Neural cell (in vitro differentiated cells): ENCODE results near the gene PCDHB3.
"Not testable (repeated sequence)": the region's sequence is repeated elsewhere in the genome, so short reads cannot be mapped to it uniquely, and the experiment has no call there.

ENCODE experiments used
- EZH2 ChIP-seq: fragments of 200-600, 300-800 bp; shearing (Covaris generic), sonication (generic); IDR thresholded peaks from 2 replicates; pipeline ENCODE4 v1.6.1; 2014; ENCODE audit warnings: antibody characterized with exemption, low read length, borderline replicate concordance, mild to moderate bottlenecking; ENCODE audit not compliant: insufficient read depth, poor library complexity, severe bottlenecking
- TF ChIP-seq, protein P1 (sequence below): fragments of 450-650 bp; IDR thresholded peaks from 2 replicates; pipeline ENCODE4 v1.5.1; 2014; ENCODE audit warnings: antibody characterized with exemption, mild to moderate bottlenecking, moderate library complexity; ENCODE audit not compliant: poor library complexity, severe bottlenecking

DNA sequence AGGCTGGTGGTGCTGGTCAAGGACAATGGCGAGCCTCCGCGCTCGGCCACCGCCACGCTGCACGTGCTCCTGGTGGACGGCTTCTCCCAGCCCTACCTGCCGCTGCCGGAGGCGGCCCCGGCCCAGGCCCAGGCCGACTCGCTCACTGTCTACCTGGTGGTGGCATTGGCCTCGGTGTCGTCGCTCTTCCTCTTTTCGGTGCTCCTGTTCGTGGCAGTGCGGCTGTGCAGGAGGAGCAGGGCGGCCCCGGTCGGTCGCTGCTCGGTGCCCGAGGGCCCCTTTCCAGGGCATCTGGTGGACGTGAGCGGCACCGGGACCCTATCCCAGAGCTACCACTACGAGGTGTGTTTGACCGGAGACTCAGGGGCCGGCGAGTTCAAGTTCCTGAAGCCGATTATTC, 37.1 kb downstream of the PCDHB3 start:
- TF ChIP-seq, protein P1, sequence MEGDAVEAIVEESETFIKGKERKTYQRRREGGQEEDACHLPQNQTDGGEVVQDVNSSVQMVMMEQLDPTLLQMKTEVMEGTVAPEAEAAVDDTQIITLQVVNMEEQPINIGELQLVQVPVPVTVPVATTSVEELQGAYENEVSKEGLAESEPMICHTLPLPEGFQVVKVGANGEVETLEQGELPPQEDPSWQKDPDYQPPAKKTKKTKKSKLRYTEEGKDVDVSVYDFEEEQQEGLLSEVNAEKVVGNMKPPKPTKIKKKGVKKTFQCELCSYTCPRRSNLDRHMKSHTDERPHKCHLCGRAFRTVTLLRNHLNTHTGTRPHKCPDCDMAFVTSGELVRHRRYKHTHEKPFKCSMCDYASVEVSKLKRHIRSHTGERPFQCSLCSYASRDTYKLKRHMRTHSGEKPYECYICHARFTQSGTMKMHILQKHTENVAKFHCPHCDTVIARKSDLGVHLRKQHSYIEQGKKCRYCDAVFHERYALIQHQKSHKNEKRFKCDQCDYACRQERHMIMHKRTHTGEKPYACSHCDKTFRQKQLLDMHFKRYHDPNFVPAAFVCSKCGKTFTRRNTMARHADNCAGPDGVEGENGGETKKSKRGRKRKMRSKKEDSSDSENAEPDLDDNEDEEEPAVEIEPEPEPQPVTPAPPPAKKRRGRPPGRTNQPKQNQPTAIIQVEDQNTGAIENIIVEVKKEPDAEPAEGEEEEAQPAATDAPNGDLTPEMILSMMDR, result not testable (repeated sequence)
- not testable (repeated sequence) for TF ChIP-seq EZH2
